HG02678 (cell line): ENCODE results near the gene SLC12A7.

Source experiments
- ATAC-seq: cut with Tn5 transposase; IDR thresholded peaks from one replicate; pipeline ENCODE4 v1.9.1; 2021; ENCODE audit warnings: mild to moderate bottlenecking, moderate library complexity; ENCODE audit not compliant: unreplicated experiment

Gene SLC12A7

DNA sequence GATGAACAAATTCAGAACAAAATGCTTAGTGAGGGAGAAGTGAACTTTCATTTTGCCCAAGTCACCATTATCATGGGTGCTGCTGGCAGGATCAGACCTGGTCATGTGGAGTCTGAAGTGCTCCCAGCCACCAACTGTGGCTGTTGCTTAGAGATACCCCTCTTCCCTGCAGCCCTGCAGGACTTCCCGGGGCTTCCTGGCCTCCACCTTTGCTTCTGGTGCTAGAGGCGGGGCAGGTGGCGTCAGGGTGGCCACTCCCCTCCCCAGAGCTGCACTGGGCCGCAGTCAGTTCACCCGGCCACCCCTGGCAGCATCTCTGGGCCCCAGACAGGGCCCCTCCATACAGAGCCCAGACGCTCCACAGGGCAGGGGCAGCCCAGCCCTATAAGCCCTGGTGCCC lies 30.0 kb upstream of the SLC12A7 start:
- ATAC-seq, result no peak

DNA sequence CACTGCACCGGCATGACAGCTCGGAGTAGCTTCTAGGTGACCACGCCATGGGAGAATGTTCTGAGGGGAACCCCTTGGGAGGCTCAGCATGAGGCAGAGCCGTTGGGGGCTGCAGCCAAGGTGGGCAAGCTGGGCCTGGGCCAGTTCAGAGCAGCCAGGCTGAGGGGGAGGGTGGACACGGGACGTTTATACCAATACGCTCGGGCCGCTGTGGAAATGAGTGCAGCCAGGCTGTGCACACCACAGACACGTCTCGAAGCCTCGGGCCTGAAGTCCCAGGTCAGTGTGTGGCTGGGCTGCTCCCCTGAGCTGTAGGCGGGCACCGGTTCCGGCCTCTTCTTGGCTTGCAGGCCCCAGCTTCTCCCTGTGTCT lies 28.9 kb upstream of the SLC12A7 start:
- ATAC-seq, result no peak

DNA sequence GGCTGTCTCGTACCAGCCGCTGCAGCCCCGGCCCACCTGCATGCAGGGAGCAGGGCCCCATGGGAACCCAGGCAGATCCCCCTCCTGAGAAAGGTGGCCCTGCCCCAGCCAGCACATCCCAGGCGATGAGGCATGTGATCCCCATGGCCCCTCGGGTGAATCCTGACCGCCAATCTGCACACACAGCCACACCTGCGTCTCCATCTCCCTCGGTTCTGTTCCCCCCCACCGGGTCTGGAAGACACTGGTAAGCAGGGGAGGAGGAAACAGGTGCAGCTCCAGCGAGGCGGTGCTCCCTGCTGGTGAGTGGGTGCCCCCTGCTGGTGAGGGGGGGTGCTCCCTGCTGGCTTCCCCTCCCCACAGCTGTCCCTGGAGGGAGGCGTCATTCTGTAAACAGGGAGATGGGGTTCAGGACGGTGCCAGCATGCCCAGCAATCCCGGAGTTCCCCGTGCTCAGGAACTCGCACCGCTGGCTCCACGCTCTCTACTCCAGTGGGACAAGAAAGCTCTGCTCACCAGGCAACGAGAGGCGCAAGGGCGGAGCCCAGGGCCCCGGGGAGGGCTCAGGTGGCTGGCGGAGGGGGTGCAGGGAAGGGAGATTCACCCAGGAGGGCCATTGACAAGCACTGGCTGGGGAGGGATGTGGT lies 28.4 kb upstream of the SLC12A7 start:
- ATAC-seq, result peak; percentile 82

GRCh38 chr5:1139331-1140170 lies 27.7 kb upstream of the SLC12A7 start:
- no peak for ATAC-seq

DNA sequence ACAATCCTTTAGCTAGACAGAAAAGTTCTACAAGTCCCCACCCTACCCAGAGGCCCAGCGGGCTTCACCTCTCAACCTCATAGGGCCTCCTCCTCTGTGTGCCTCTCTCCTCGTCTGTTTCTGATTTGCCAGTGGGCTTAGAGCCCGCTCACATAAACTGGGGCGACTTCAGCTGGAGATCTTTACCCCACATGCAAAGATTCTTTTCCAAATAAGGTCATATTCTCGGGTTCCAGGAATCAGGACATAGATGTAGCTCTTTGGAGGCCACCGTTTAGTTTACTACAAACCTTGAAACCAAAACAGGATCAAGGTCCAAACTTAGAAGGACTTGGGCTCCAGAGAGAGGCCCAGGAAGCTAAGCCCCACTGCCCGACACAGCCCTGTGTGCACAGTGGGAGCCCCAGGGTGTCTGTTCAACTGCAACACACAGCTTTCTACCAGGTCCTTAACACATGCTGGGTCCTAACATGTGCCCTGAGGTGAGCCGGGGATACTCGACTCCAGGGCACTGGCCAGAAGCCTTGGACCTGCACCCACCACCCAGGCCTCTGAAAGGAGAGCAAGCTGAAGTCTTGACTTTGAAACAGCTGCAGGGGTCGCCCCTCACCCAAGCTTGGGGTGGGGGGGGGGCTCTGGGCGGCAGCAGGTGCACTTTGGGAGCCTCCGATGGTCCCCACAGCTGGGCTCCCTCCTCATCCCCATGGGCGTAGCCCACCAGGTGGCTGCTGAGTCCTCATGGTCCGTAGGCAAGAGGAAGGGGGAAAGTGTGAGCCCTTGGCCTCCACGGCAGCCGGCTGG lies 26.8 kb upstream of the SLC12A7 start:
- ATAC-seq, result no peak

DNA sequence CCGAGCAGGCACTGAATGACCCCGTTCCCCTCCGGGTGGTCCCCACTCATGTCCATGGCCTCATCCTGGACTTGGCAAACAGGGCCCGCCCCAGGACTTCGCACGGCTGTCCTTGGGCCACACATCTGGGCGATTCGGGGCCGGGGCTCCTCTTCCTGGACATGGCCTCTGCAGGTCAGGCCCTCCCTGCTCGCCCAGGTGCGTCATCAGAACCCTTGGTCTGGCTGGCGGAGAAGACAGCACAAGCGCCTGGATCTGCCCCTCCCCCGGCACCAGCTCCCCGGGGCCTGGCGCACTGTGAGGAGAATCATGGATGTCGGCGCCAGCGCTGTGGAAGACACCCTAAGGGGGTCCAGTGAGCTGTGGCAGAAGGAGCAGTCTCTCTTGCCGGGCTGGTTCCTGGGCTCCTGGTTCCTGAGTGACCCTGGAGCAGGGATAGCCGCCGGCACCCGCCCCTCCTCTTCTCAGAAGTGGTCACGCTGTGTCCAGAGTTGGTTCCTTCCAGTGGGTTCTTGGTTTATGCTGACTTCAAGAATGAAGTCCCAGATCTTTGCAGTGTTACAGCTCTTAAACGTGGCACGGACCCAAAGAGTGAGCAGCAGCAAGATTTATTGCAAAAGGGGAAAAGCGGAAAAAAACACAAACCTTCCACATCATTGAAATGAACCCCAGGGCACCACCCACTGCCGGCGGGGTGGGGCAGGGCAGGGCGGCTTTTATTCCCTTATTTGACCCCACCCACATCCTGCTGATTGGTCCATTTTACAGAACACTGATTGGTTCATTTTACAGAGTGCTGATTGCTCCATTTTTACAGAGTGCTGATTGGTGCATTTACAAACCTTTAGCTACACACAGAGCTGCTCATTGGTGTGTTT lies 25.9 kb upstream of the SLC12A7 start:
- ATAC-seq, result no peak

DNA sequence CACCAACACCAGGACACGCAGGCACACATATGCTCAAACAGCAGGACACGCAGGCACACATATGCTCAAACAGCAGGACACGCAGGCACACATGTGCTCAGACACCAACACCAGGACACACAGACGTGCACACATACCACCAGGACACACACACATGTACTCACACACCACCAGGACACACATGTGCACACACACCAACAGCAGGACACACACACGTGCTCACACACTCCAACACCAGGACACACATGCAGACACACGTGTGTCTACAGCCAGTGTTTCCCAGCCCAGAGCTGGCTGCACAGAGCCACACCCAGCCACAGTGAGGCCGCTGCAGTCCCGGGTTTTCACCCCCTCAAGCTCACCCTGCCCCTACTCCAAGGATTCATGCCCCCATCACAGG lies 25.0 kb upstream of the SLC12A7 start:
- ATAC-seq, result no peak

GRCh38 chr5:1135696-1136525 lies 24.0 kb upstream of the SLC12A7 start:
- ATAC-seq, result no peak

DNA sequence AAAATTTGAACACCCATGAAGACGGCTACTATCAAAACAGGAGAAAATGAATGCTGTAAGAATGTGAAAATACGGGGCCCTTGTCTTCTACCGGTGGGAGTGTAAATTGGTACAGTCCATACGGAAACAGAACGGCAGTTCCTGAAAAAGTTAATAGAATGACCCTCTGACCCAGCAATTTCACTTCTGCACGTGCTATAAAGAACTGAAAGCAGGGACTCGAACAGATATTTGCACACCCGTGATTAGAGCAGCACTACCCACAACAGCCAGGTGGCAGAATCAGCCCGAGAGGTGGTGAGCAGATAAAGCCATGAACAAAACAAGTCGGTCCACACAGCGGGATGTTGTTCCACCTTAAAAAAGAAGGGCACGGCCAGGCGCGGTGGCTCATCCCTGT lies 22.6 kb upstream of the SLC12A7 start:
- ATAC-seq, result peak; percentile 79

DNA sequence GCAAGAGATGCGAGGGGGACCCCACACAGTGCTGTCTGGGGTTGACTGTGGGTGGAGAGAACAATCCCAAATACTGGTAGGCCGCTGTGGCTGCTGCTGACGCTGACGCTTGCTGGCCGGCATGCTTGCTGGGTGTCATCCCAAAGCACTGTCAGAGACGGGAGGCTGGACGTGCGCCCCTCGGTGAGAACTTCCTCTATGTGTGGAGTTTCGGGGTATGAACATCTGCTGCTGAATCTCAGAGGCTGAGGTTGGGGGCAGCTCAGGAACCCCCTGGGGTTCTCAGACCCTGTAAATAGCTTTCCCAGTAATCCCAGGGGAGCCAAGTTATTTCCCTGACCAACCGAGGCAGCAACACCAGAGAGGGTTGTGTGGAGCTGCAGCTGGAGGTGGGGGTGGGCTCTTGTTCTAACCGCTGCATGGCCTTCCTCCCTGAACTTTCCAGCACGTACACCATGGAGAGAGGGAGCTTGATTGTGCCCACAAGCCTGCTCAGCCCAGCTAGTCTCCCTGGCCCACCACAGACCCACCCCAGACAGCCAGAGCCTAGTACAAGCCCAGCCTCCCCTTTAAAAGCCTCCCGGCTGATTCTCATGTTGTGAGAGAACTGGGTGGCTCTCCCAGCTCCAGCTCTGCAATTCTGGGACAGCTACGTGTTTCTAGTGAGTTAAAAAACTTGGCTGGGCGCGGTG lies 21.8 kb upstream of the SLC12A7 start:
- no peak for ATAC-seq

DNA sequence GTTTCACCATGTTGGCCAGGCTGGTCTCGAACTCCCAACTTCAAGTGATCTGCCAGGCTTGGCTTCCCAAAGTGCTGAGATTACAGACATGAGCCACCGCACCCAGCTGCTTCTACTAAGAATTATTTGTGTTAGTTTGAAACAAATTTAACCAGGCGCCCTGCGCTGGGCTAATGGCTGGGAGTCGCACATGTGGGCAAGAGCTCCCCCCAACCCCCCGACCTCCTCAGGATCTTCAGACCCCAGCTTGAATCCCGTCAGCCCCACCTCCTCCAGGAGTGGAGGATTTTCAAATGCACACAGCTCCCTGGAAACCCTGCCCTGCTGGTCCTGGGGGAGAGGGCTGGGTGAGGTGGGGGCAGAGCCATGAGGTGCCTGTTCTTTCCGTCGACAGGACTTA lies 21.2 kb upstream of the SLC12A7 start:
- ATAC-seq, result no peak

DNA sequence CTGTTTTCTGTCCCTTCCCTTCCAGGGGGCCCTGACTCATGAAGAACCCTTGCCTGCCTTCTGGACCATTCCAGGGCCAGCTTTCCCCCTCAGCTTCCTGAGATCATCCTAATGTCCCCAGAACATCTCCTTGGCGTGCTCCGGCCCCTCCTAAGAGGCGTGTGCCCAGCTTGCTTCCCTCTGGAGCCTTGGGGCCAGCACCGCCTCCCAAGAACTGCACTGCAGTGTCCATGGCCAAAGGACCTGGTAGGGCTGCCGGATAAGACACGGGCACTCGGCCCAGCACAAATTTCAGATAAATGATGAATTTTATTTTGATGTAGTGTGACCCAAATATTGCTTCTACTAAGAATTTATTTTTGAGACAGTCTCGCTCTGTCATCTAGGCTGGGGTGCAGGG lies 20.7 kb upstream of the SLC12A7 start:
- no peak for ATAC-seq

GRCh38 chr5:1131726-1132125 lies 19.9 kb upstream of the SLC12A7 start:
- no peak for ATAC-seq

GRCh38 chr5:1131191-1131621 lies 19.3 kb upstream of the SLC12A7 start:
- no peak for ATAC-seq

- no peak for ATAC-seq
Observed at GRCh38 chr5:1130218-1130946, 18.5 kb upstream of the SLC12A7 start.

DNA sequence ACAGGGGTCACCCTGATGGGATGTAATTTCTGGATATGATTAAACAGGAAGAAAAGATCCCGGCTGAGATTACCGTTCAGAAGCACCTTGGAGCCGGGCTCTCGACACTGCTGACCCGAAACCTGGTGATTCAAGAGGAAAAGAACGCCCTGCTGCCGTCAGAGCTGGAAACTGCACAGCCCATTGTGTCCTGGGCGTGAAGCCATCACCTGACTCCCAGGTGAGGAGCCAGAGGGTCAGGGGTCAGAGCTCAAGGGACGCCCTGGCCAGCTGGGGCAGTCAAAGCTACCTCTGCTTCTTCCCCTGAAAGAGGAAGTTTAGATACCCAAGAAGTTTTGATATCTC lies 17.8 kb upstream of the SLC12A7 start:
- no peak for ATAC-seq

- no peak for ATAC-seq
Observed at GRCh38 chr5:1128977-1129710, 17.3 kb upstream of the SLC12A7 start.
